ENCODE measurements around the gene LITAFD. TPM values are rescaled to one million over a fixed set of nuclear protein-coding genes. Genes with fewer than 3 reads are reported as not detected.

LITAFD gene
- total and polyA plus RNA-seq, 9 of the 15 experiments (the other 6 are each of a cell fraction or from before 2014, with no cell fraction given): not detected

DNA sequence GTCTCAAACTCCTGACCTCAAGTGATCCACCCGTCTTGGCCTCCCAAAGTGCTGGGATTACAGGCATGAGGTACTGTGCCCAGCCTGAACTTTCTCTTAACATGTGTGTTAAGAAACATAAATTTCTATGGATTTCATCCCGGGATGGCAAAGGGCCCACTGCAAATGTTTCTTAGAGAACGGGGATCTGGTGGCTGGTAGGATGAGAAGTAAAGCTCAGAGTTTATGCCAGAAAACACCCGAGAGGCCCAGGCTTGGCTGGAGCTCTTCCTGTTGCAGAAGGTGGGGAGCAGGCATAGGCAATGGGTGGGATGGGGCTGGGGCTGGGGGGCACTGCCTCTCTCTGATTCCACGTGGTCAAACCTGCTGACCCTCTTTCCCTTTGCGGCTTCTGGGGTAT is 7.8 kb upstream of the LITAFD start:
- Histone ChIP-seq H3K9me3 (replicated peaks; ENCODE audit: control insufficient read depth, insufficient read depth, low read depth, low read length) (no peaks in the 10 kb centered on the region), H3K36me3 (ENCODE audit: control insufficient read depth, insufficient read depth, low read length) (no peaks in the 10 kb centered on the region), H3K4me3 (no peak overlapping the region), H3K9me1 (ENCODE audit: control insufficient read depth, insufficient read depth, low read length) (no peaks in the 10 kb centered on the region), H4K20me1 (replicated peaks; ENCODE audit: control insufficient read depth, insufficient read depth, low read length) (no peaks in the 10 kb centered on the region), H3K27ac (ENCODE audit: extremely low read depth, low read depth, low read length) (no peak overlapping the region), H3K27me3 (ENCODE audit: control insufficient read depth in 2 of 2, insufficient read depth in 2 of 2, low read length in 2 of 2) (peaks cover 0 to 12% of the 10 kb centered on the region in 2 experiments; a peak in 2 of 5 replicates), H2AFZ (ENCODE audit: low read depth, low read length) (no peak overlapping the region), H3K79me2 (ENCODE audit: control insufficient read depth, insufficient read depth, low read length) (no peaks in the 10 kb centered on the region), H3K4me1 (replicated peaks in 1 of 2; ENCODE audit: control insufficient read depth in 2 of 2, insufficient read depth in 2 of 2, low read length in 2 of 2) (peaks cover 14 to 18% of the 10 kb centered on the region in 2 experiments), H3K9ac (ENCODE audit: insufficient read depth in 1 of 2, low read depth in 2 of 2, low read length in 2 of 2) (no peak overlapping the region), H3K4me2 (ENCODE audit: insufficient read depth, low read length) (no peak overlapping the region)
- DNase-seq (ENCODE audit: extremely low read depth in 1 of 4, low spot score in 3 of 4): no peak
- intact Hi-C loops (cut with micrococcal nuclease): loop anchor here (10.0 kb wide), 1 partner anchor 260 kb away; no protein-coding TSS in a partner anchor
- WGBS (ENCODE audit: insufficient coverage, low coverage, missing lambda C conversion rate): 47% methylated on average over 4 of the region's 6 CpGs
- BruUV-seq (replicated peaks): no TSS peak
- ChIA-PET CTCF (ENCODE audit: low intra/inter-chr PET ratio) (no interaction called here), POLR2A (interaction anchor here (0.8 to 1.2 kb wide), 2 partner anchors 14 to 19 kb away, joined by 3 to 5 read pairs; no protein-coding TSS in a partner anchor)
- no peak for FAIRE-seq
- in situ Hi-C loops (cut with MboI): no loop called here
- ATAC-seq: no peak
- TF ChIP-seq HEY1 (CRISPR knock-in tag; IDR thresholded peaks at IDR 0.05; ENCODE audit: borderline replicate concordance): no peak
- TF ChIP-seq, protein P1, sequence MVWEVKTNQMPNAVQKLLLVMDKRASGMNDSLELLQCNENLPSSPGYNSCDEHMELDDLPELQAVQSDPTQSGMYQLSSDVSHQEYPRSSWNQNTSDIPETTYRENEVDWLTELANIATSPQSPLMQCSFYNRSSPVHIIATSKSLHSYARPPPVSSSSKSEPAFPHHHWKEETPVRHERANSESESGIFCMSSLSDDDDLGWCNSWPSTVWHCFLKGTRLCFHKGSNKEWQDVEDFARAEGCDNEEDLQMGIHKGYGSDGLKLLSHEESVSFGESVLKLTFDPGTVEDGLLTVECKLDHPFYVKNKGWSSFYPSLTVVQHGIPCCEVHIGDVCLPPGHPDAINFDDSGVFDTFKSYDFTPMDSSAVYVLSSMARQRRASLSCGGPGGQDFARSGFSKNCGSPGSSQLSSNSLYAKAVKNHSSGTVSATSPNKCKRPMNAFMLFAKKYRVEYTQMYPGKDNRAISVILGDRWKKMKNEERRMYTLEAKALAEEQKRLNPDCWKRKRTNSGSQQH (CRISPR knock-in tag; IDR thresholded peaks at IDR 0.05): no peak
- TF ChIP-seq ZNF586 (CRISPR knock-in tag; conservative IDR thresholded peaks at IDR 0.05): no peak
- TF ChIP-seq, protein P2, sequence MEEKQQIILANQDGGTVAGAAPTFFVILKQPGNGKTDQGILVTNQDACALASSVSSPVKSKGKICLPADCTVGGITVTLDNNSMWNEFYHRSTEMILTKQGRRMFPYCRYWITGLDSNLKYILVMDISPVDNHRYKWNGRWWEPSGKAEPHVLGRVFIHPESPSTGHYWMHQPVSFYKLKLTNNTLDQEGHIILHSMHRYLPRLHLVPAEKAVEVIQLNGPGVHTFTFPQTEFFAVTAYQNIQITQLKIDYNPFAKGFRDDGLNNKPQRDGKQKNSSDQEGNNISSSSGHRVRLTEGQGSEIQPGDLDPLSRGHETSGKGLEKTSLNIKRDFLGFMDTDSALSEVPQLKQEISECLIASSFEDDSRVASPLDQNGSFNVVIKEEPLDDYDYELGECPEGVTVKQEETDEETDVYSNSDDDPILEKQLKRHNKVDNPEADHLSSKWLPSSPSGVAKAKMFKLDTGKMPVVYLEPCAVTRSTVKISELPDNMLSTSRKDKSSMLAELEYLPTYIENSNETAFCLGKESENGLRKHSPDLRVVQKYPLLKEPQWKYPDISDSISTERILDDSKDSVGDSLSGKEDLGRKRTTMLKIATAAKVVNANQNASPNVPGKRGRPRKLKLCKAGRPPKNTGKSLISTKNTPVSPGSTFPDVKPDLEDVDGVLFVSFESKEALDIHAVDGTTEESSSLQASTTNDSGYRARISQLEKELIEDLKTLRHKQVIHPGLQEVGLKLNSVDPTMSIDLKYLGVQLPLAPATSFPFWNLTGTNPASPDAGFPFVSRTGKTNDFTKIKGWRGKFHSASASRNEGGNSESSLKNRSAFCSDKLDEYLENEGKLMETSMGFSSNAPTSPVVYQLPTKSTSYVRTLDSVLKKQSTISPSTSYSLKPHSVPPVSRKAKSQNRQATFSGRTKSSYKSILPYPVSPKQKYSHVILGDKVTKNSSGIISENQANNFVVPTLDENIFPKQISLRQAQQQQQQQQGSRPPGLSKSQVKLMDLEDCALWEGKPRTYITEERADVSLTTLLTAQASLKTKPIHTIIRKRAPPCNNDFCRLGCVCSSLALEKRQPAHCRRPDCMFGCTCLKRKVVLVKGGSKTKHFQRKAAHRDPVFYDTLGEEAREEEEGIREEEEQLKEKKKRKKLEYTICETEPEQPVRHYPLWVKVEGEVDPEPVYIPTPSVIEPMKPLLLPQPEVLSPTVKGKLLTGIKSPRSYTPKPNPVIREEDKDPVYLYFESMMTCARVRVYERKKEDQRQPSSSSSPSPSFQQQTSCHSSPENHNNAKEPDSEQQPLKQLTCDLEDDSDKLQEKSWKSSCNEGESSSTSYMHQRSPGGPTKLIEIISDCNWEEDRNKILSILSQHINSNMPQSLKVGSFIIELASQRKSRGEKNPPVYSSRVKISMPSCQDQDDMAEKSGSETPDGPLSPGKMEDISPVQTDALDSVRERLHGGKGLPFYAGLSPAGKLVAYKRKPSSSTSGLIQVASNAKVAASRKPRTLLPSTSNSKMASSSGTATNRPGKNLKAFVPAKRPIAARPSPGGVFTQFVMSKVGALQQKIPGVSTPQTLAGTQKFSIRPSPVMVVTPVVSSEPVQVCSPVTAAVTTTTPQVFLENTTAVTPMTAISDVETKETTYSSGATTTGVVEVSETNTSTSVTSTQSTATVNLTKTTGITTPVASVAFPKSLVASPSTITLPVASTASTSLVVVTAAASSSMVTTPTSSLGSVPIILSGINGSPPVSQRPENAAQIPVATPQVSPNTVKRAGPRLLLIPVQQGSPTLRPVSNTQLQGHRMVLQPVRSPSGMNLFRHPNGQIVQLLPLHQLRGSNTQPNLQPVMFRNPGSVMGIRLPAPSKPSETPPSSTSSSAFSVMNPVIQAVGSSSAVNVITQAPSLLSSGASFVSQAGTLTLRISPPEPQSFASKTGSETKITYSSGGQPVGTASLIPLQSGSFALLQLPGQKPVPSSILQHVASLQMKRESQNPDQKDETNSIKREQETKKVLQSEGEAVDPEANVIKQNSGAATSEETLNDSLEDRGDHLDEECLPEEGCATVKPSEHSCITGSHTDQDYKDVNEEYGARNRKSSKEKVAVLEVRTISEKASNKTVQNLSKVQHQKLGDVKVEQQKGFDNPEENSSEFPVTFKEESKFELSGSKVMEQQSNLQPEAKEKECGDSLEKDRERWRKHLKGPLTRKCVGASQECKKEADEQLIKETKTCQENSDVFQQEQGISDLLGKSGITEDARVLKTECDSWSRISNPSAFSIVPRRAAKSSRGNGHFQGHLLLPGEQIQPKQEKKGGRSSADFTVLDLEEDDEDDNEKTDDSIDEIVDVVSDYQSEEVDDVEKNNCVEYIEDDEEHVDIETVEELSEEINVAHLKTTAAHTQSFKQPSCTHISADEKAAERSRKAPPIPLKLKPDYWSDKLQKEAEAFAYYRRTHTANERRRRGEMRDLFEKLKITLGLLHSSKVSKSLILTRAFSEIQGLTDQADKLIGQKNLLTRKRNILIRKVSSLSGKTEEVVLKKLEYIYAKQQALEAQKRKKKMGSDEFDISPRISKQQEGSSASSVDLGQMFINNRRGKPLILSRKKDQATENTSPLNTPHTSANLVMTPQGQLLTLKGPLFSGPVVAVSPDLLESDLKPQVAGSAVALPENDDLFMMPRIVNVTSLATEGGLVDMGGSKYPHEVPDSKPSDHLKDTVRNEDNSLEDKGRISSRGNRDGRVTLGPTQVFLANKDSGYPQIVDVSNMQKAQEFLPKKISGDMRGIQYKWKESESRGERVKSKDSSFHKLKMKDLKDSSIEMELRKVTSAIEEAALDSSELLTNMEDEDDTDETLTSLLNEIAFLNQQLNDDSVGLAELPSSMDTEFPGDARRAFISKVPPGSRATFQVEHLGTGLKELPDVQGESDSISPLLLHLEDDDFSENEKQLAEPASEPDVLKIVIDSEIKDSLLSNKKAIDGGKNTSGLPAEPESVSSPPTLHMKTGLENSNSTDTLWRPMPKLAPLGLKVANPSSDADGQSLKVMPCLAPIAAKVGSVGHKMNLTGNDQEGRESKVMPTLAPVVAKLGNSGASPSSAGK (IDR thresholded peaks at IDR 0.05): no peak
- TF ChIP-seq, protein P3, sequence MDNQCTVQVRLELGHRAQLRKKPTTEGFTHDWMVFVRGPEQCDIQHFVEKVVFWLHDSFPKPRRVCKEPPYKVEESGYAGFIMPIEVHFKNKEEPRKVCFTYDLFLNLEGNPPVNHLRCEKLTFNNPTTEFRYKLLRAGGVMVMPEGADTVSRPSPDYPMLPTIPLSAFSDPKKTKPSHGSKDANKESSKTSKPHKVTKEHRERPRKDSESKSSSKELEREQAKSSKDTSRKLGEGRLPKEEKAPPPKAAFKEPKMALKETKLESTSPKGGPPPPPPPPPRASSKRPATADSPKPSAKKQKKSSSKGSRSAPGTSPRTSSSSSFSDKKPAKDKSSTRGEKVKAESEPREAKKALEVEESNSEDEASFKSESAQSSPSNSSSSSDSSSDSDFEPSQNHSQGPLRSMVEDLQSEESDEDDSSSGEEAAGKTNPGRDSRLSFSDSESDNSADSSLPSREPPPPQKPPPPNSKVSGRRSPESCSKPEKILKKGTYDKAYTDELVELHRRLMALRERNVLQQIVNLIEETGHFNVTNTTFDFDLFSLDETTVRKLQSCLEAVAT (IDR thresholded peaks at IDR 0.05): no peak
- no peak for TF ChIP-seq SMARCC2 (IDR thresholded peaks at IDR 0.05; ENCODE audit: low read depth)
- TF ChIP-seq SAP30 (IDR thresholded peaks at IDR 0.05; ENCODE audit: borderline replicate concordance, insufficient read depth, low read depth, low read length, poor library complexity, severe bottlenecking): no peak
- TF ChIP-seq EGR1 (conservative IDR thresholded peaks at IDR 0.05): no peak
